Activated T-helper 9 cell treated with anti-CD3 and anti-CD28 coated beads, Interleukin-2, amount 50 U/mL, for 16 hours (primary cell): ENCODE results near the gene COL4A4.
A peak's percentile ranks its signal among the peaks of the same experiment; 100 is the strongest.

ENCODE experiments used
- DNase-seq: peaks from one replicate; pipeline ENCODE4 v3.0.0-alpha.2; 2020; ENCODE audit warnings: low read depth

Gene COL4A4

DNA sequence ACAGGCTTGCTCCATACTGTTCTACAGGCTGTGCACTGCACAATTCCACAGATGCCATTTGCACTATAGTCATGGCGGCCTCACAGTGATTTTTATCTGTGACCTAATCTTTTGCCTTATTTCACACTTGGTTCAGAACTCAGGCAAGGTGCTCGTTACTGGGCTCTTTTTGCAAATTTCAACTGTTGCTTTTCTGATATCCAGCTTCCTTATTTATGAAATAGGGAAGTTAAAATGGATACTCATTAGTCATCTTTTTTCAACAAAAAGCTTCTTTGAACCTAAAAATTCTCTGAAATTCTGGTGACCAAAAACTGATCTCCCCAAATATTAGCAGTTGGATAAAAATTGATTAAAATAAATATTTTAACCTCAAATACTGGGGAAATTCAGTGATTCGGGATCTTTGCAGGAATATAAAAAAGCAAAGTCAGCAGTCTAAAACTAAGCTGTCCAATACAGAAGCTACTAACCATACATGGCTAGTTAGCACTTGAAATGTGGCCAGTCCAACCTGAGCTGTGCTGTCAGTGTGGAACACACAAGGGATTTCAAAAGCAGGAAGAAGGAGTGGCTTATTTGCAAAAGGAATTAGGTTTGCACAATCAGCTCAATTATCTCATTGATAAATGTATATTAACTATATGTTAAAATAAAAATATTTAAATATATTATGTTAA lies 134.4 kb downstream of the COL4A4 start:
- DNase-seq, result no peak

DNA sequence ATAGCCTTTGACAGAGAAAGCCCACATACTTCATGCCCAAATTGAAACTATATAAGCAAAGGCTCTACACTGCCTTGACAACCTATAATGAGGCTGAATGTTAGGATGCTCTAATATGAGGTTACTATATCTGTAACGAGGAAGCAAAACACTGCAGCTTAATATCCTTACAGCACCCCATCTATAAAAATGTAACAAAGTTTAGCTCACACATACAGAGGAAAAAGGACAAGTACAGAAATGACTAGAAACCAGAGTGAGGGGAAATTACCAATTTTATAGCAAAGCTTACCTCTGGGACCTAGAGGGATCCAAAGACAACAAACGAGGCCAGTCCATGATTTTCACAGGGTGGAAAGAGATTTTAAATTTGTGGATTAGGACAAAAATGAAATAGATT lies 138.5 kb downstream of the COL4A4 start:
- no peak for DNase-seq

DNA sequence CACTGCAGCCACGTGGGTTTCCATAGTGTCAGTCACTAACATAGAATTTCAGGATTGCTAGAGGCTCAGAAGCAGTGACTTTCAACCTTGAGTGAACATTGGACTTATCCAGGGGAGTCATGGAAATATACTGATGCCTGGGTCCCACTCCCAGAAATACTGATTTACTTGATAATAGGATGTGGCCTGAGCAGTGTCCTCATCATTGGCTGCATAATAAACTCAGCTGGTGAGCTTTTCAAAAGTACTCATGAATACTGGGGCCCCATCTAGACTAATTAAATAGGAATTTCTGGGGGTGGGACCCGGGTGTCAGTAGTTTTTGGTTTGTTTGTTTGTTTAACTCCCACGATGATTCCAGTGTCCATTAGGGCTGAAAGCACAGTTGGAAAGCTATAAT lies 141.4 kb downstream of the COL4A4 start:
- DNase-seq, result no peak

DNA sequence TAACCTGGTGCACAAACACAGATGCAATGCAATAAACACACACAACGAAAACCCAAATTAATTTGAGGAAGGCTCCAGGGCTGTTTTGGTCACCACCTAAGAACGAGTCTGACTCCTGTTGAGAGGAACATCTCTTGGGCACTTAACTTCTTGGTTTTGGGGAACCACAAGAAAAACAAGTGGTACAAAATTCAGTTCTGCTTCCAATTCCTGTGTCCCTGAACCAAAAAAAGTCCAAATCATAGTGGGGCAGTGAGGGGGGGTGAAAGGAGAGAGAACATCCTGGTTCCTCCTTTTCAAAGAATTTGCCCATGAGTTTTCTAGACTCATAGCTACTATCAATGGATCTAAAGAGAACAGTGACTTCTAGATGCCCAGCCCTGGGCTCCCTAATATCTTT lies 143.6 kb downstream of the COL4A4 start:
- no peak for DNase-seq

DNA sequence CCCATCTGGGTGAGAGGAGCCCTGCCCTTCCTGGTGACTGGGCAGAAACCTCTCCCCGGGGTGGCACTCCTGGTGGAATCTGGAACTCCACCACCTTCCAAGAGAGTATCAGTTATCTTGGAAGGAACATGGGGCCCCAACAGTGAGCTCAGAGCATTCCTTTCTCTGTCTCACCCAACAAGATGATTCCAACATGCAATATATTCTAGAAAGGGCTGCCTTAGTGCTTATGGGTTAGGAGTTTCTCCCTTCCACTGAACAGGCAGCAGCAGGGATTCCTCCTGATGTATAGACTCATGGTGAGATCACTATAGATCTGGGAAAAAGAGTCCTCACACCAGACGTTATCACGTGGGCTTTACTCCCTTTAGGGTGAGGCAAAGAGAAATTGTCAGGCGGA lies 147.1 kb downstream of the COL4A4 start:
- no peak for DNase-seq

DNA sequence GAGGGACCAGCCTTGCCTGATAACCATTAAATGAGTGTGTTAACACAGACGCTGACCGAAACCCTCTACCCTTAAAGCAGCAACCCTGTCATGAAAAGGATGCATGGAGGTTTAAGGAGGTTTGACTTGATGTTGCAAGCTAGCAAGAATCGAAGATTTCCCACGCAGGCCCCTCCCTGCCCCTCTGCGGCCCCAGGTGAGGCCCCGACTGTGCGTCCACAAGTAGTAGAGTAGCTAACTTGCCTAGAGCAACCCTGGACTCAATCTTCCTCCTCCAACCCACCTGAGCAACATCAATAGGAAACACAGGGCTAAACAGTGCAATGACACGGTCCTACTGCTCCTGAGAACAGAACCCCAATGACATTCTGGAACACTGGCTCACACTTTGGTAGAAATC lies 150.1 kb downstream of the COL4A4 start:
- DNase-seq, result no peak

DNA sequence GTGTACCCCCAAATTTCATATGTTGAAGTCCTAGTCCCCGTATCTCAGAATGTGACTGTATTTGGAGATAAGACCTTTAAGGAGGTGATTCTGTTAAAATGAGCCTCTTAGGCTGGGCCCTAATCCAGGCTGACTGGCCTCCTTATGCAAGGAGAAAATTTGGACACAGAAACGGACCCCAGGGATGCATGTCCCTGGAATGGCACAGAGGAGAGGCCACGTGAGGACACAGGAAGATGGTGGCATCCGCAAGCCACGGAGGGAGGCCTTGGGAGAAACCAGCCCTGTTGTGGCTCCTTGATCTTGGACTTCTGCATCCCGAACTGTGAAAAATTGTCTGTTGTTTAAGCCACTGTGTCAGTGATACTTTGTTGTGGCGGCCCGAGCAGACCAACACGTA lies 150.7 kb downstream of the COL4A4 start:
- no peak for DNase-seq

DNA sequence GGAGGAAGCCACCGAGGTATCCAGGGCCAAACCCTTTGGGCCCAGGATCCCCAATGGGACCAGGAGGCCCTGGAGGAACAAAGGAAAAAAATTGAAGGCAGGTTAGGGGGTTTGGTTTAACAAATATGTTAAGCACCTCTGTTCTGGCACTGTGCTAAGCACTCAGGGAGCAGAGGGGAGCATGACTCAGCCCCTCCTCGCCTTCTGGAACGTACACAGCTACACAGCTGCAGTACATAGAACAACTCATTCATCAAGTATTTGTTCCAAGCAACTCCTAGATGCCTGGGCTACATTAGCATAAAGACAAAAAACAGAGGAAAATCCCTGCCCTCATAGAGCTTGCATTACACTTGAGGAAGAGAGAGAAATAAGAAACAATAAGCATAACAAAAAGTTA lies 153.6 kb downstream of the COL4A4 start:
- no peak for DNase-seq

DNA sequence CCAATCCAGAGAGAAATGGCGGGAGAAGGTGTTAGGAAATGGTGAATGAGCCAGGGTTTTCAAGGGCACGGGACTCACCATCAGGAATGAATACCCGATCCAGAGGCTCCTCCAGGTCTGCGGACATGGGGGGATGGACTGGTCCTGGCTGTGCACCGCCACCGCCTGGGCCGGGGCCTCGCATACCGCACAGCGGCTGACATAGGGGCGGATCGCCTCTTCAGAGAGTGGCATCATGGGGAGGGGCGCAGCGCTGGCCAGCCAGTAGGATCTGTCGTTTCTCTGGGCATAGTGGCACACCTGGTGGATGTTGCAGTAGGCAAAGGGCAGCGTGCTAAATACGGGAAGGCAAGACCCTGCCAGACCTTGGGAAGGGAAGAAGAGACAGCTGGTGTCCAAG lies 156.1 kb downstream of the COL4A4 start:
- no peak for DNase-seq

DNA sequence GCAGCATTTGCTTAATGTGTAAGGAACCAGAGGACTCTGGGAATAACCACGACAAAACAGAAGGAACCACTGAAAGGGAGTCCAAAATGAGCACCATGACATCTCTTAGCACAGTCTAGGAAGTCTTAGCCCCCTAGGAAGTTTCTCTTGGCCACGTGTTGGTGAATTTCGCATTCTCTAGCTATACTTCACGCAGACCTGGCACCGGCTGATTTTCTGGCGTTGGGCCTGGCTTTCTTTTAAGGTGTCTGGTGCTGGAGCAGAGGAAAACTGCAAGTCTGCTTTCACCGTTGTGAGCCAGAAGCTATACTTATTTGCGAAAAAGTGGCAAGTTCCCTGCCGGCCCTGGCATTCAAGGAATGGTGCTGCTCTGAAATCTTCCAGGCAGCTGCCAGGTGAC lies 156.9 kb downstream of the COL4A4 start:
- no peak for DNase-seq

DNA sequence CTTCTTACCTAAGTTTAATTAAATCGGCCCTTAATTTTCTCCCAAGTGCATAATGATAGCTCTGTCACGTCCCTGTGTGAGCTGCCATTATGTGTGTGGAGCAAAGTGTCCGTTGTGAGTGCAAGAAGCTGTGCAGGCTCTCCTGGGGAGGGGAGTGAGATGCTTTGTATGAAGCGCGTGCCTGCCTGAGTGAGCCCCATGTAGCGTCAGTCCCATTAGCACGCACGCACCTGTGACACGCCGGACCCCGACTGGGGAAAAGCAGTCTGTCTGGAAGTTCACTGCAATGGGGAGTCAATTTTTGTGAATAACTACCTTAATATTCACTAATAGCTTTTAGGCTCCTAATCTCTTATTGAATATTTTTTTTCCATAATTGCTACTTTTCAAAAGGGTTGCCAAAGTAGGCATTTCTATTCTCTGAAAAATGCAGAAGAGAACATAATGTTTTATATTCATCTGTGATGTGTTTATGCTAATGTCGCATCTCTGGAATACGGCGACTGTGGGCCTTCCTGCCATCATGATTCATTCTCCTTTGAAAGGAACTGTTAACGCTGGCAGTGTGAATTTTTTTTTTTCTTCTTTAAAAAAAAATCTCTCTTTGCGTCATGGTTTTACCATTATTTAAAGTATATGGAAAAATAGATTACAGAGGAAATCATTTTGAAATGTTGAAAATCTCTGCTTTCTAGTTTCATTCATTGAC lies 157.7 kb downstream of the COL4A4 start:
- no peak for DNase-seq

DNA sequence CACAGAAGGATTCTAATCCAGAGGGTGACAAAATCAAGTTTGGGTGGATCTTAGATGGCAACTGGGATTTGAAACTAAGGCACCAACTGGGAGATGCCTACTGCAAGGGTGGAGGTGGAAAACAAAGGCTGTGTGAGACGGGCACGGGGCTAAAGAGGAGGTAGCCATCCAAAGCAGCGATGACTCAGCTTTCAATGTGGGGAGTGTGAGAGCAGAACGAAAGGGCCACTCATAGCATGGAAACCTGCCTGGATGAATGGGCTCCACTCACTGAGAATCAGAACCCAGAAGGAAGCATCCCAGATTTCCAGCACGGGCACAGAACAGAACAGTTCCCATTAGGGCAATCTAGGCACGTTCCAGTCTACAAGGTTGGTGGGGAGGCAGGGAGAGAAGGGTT lies 159.5 kb downstream of the COL4A4 start:
- no peak for DNase-seq

DNA sequence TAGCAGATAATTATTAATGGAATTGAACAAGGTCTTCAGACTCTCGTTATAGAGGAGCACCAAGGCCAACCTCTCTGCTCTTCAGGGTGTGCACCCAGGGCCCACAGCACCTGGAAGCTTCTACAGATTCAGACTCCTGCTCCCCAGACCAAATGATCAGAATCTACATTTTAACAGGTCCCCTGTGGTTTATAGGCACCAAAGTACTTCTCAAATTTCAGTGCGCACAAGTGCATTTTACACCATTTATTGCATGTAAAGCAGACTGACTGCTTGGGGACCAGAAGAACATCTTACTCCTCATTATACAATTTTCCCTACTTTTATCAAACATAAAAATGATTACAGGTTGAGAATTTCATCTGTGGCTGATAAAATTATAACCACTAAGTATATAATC lies 163.9 kb downstream of the COL4A4 start:
- DNase-seq, result no peak

DNA sequence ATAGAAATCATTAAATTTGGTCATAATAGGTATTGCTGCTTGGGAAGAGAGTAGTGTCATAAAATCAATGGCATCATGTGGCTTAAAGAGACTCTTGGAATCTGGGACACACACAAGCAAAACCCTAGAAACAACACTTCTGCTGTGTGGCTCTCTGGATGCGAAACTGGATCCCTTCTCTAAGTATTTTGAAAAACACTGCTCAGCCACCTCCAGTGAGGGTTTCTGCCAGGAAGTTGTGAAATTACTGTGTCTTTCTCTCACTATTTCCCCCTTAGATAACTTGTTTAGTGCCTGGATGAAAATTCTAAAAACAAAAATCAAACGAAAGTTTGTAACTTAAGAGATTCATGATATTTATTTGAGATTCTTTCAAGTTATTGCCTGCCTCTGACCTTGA lies 164.3 kb downstream of the COL4A4 start:
- DNase-seq, result no peak

DNA sequence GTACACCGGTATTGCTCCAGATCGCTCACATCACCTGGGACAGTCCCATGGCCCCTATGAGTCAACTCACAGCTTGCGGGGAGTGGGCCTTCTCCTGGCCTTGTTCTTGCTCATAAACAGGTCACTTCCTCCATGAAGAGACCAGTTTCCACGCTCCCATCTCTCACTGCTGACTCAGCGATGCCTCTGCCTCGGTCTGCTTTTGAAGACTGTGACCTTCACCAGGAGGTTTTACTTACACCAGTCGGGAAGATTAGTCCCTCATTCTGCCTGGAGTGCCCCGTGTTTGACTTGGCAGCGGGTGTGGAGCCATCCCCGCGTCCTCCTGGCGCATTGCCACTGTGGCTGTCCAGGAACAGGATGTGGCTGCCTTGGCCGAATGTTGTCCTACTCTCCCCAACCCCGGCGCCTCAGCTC lies 168.4 kb downstream of the COL4A4 start:
- peak; percentile 1 for DNase-seq

DNA sequence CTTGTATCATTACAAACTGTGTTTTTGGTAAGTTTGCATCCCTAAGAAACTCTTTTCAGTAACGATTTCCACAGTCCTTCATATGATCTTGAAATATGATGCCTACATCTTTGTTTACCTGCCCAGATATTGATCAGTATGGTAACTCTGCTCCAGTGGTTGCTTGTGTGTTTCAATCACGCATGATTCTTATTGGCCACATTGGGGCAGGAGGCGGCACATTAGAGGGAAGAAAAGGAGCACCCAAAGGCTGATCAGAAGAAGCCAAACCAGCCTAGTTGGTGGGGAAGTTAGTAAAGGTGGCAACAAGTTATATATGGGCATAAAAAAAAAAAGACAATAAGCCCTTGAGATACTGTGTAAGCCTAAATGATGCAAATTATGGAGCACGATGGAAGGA lies 169.2 kb downstream of the COL4A4 start:
- no peak for DNase-seq

DNA sequence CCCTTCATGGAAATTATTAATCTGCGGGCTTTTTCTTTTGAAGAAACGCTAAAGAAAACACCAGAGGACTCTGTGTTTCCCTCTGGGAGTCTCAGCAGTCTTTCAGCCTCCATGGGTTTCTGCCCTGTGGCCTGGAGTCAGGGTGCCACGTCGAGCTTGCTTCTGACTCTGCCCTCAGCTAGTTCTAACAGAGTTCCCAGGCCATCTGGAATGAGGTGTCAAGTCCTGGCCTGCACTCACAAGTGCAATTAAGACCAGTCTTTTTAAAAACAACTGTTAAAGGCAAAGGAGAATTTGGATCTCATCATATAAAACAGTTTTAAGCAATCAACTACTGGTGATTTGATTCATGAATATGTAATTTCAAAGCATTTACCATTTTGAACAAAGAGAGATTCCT lies 170.8 kb downstream of the COL4A4 start:
- DNase-seq, result no peak

DNA sequence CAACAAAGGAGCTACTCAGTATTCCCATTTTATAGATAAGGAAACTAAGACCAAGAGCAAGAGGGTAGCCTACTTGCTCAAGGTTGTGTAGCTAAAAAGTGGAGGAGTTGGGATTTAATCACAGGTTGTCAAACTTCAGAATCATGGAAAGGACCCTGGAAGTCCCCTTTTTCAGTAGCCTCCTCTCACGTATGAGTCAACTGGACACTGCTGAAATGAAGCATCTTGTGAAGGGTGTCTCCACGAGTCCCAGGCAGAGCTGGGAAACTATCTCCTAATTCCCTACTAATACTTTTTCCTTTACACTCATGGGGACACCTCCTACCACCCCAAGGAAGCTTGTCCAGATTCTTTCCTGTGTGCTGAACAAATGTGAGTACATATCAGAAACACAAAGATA lies 172.3 kb downstream of the COL4A4 start:
- DNase-seq, result no peak

DNA sequence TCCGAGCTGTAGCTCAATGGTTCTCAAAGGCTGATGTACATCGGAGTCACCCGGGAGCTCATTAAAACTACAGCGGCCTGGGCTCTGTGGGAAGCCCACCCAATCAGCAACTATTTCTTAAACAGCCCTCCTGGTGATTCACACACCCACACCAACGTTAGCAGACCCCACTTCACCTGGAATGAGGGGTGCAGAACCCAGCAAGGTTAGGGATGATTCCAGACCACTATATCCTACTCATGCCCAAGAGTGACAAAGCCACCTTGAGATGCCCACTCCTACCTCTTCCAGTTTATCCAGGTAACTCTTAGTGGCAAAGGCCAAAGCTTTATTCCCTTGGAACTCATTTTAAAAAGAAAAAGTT lies 178.4 kb downstream of the COL4A4 start:
- DNase-seq, result no peak

DNA sequence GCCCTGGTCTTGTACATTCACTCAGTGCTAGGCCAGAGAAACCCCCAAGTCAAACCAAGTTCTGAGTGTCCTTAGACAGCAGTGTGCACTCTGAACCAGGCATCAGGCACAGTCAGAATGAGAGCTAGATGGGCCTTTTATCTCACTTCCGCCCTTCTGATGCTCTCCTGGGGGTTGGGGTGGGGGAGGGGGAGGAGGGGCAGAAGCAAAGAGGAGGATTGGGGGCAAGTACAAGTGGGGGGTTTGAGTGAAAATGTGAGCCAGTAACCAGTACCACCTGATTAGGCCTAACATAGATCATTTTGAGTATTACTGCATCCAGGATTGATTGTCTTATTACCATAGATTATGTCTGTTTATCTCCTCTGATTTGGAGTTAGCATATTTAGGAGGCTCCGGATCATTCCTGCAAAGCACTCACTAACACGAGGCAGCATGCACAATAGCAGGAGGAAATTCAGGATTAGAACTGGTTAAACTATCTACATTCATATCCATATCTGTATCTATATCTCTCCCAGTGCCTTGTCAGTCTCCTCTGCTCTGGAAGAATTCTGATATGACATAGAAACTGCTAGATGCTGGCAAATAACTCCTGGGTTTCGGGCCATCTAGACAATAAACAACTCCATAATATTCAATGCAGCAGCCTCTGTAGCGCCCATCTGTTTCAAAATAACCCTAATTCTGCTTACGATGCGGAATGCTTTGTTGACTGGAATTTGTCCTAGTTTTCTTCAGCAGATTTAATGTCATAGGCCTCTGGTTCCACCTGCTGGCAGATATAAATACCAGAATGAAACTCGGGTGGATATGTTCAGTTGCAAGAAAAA lies 179.0 kb downstream of the COL4A4 start:
- no peak for DNase-seq

DNA sequence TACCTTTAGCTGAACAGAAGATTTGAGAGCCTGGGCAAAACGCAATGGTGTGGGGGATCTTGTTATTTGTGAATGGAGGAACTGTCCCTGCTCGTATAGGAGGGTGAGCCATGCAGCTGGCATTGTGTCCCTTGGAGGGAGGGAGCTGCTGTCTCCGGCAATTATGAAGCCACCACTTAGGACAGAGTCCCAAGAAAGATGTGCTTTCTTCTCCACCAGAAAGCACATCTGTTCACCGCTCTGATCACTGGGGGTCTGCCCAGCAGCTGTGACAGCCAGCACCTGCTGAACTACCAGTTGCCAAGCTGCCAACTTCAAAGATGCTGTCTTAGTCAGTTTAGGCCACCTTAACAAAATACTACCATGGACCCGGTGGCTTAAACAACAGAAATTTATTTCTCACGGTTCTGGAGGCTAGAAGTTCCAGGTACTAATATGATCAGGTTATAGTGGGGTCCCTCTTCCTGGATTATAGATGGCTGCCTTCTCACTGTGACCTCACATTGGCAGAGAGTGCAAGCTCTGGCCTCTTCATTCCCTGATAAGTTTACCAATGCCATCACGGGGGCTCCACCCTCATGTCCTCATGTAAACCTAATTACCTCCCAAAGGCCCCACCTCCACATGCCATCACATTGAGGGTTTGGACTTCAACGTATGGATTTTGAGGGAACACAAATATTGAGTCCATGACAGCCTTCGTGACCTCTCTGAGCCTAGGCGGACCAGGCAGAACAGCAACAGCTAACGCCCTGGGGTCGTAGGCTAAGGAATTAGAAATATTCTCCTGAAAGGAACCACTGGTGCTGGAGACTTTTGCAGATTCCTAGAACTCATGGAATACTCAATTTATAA lies 179.9 kb downstream of the COL4A4 start:
- no peak for DNase-seq

DNA sequence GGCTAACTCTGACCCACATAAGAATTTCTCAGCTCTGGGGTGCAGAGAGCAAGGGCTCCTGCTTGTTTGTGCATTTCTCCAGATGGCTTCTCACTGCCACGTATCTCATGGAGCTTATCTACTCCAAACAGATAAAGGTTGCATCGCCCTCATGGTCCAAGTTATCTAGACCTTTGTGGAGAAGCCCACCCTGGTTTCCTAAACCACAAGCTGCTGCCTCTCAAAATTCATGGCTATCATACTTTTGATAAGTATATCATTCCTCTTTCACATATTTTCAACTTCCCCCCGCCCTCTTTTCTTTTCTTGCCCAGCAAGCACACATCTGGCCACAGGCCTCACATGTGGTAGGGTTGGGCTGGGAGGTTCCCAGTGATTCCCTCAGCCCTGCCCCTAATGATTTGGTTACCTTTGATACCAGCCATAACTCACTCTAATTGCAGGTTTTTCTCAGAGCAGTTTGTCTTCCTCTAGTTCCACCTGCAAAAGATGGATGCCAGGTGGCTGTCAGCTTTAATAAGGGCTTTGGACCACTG lies 182.1 kb downstream of the COL4A4 start:
- DNase-seq, result no peak
